SK-N-SH (cell line): ENCODE measurements around the gene MSRB2. TPM values are rescaled to one million over a fixed set of nuclear protein-coding genes. Genes with fewer than 3 reads are reported as not detected.

Source experiments
- CTCF ChIA-PET: fragments of 300-600, 350-600 bp; formaldehyde crosslinking; extraction: SDS; loops from one replicate; lab custom pipeline; 2021; lab: Yijun Ruan, JAX
- POLR2A ChIA-PET: fragments of 350-600 bp; sonication (Branson Sonifier 250); formaldehyde crosslinking; extraction: SDS; loops from one replicate; lab custom pipeline; 2020; ENCODE audit warnings: antibody characterized with exemption, inconsistent platforms; lab: Yijun Ruan, JAX
- DNase-seq: peaks from one replicate; pipeline ENCODE4 v3.0.0; 2012
- H2AFZ ChIP-seq: fragments of 200-600 bp; sonication (generic); 2 replicates; pipeline ENCODE4 v1.8.1; 2016; ENCODE audit warnings: antibody characterized with exemption, mild to moderate bottlenecking, low read depth
- H3F3A ChIP-seq: fragments of 200-600 bp; sonication (generic); replicated peaks from 2 replicates; pipeline ENCODE3; 2016; ENCODE audit warnings: antibody characterized with exemption, mild to moderate bottlenecking; ENCODE audit not compliant: insufficient read depth
- H3K27ac ChIP-seq, 2 experiments: fragments of 200-500 bp in 1 of 2; fragments of 200-600 bp in 1 of 2; sonication (Bioruptor generic) in 1 of 2; sonication (generic), shearing (Covaris generic) in 1 of 2; 2 replicates each; pipeline versions ENCODE4 v1.5.1 to v1.6.1; 2014 to 2016; ENCODE audit warnings: low read depth in 2 of 2, inconsistent platforms in 1 of 2, low read length in 1 of 2, mild to moderate bottlenecking in 1 of 2, mixed read lengths in 1 of 2
- H3K27me3 ChIP-seq: fragments of 200-600 bp; sonication (generic), shearing (Covaris generic); 2 replicates; pipeline ENCODE4 v1.6.1; 2016; ENCODE audit warnings: mixed run types; ENCODE audit not compliant: insufficient read depth
- H3K36me3 ChIP-seq, 2 experiments: fragments of 200-500 bp in 1 of 2; fragments of 200-600 bp in 1 of 2; sonication (Bioruptor generic) in 1 of 2; sonication (generic) in 1 of 2; replicated peaks in 1 of 2; 2 replicates each; pipeline versions ENCODE3 to v1.5.1; 2014 to 2016; ENCODE audit warnings: low read length in 1 of 2, mild to moderate bottlenecking in 1 of 2; ENCODE audit not compliant: insufficient read depth in 2 of 2, control insufficient read depth in 1 of 2
- H3K4me1 ChIP-seq, 2 experiments: fragments of 200-500 bp in 1 of 2; fragments of 200-600 bp in 1 of 2; sonication (Bioruptor generic) in 1 of 2; sonication (generic), shearing (Covaris generic) in 1 of 2; 2 replicates each; pipeline versions ENCODE4 v1.5.1 to v1.6.1; 2014 to 2016; ENCODE audit warnings: low read depth in 1 of 2, low read length in 1 of 2, mixed run types in 1 of 2; ENCODE audit not compliant: insufficient read depth in 2 of 2, control insufficient read depth in 1 of 2
- H3K4me2 ChIP-seq: fragments of 200-600 bp; sonication (generic), shearing (Covaris generic); 2 replicates; pipeline ENCODE4 v1.6.1; 2017; ENCODE audit warnings: mixed run types
- H3K4me3 ChIP-seq, 2 experiments: fragments of 200-500 bp in 1 of 2; fragments of 200-600 bp in 1 of 2; sonication (Bioruptor generic) in 1 of 2; sonication (generic), shearing (Covaris generic) in 1 of 2; 2 replicates each; pipeline versions ENCODE4 v1.5.1 to v1.8.1; 2014 to 2016; ENCODE audit warnings: low read depth in 2 of 2, inconsistent platforms in 1 of 2, low read length in 1 of 2, mild to moderate bottlenecking in 1 of 2, mixed read lengths in 1 of 2, moderate library complexity in 1 of 2
- H3K79me2 ChIP-seq: fragments of 200-600 bp; sonication (generic); 2 replicates; pipeline ENCODE4 v1.8.1; 2017; ENCODE audit warnings: mild to moderate bottlenecking; ENCODE audit not compliant: insufficient read depth
- H3K9ac ChIP-seq: fragments of 200-600 bp; sonication (generic); 2 replicates; pipeline ENCODE4 v1.6.1; 2017; ENCODE audit warnings: mixed run types
- H3K9me2 ChIP-seq: fragments of 200-600 bp; sonication (generic); 2 replicates; pipeline ENCODE4 v1.6.1; 2017; ENCODE audit warnings: mixed run types
- H3K9me3 ChIP-seq: fragments of 200-600 bp; sonication (generic); 2 replicates; pipeline ENCODE4 v1.6.1; 2017; ENCODE audit warnings: mixed run types, mild to moderate bottlenecking, moderate library complexity
- H4K20me1 ChIP-seq: fragments of 200-600 bp; sonication (generic); 2 replicates; pipeline ENCODE4 v1.6.1; 2017; ENCODE audit warnings: mild to moderate bottlenecking, mixed run types; ENCODE audit not compliant: insufficient read depth
- EZH2phosphoT487 ChIP-seq: fragments of 200-600 bp; sonication (generic); IDR thresholded peaks from 2 replicates; pipeline ENCODE4 v1.6.1; 2017; ENCODE audit warnings: low read depth, mixed run types, mild to moderate bottlenecking, antibody characterized with exemption, moderate library complexity, borderline replicate concordance
- FOXM1 ChIP-seq: IDR thresholded peaks from 2 replicates; pipeline ENCODE4 v1.4.0; 2012; ENCODE audit warnings: low read depth, mild to moderate bottlenecking
- GATA2 ChIP-seq: sonication (generic); formaldehyde crosslinking; IDR thresholded peaks from 2 replicates; pipeline ENCODE4 v1.5.0; 2020; ENCODE audit warnings: mild to moderate bottlenecking, missing genetic modification reagents
- IRF3 ChIP-seq: fragments of 150-350 bp; IDR thresholded peaks from 2 replicates; pipeline ENCODE4 v1.6.1; 2016; ENCODE audit warnings: mild to moderate bottlenecking, low read depth, low read length
- JUND ChIP-seq: IDR thresholded peaks from 2 replicates; pipeline ENCODE4 v1.4.0; 2012
- MAX ChIP-seq: IDR thresholded peaks from 2 replicates; pipeline ENCODE4 v1.4.0; 2012; ENCODE audit warnings: low read depth
- POLR2AphosphoS5 ChIP-seq: IDR thresholded peaks from 2 replicates; pipeline ENCODE4 v1.6.1; 2012; ENCODE audit warnings: low read depth, low read length
- SIN3A ChIP-seq: IDR thresholded peaks from 2 replicates; pipeline ENCODE4 v1.6.1; 2012; ENCODE audit warnings: low read depth, mild to moderate bottlenecking, low read length, moderate library complexity, borderline replicate concordance
- WGBS: methylation state at CpG from one replicate; pipeline ENCODE4 v1.1.6; 2017; ENCODE audit warnings: low lambda C conversion rate; 5-methylcytosine and 5-hydroxymethylcytosine counted together
- polyA plus RNA-seq, 3 experiments: library from polyadenylated mRNA; depleted of rRNA; stranded (reverse); fragments of >200 nt; gene quantifications; 2 replicates each; pipeline ENCODE4 v1.2.3, GENCODE V29; 2012

The MSRB2 gene
- polyA plus RNA-seq, 1 of the 3 experiments (the other 2 are of a cell fraction): 44.0 TPM

GRCh38 chr10:23106331-23107072 is 11.1 kb downstream of the MSRB2 start:
- ChIA-PET POLR2A (no interaction called here), CTCF (interaction anchor here (0.6 to 2.4 kb wide), 2 partner anchors 8 to 52 kb away, joined by 3 to 9 read pairs; no protein-coding TSS in a partner anchor)
- H3F3A ChIP-seq: no peaks in the 10 kb centered on the region
- H4K20me1 ChIP-seq: no peaks in the 10 kb centered on the region
- H3K4me3 ChIP-seq: no peak overlapping the region
- TF ChIP-seq EZH2phosphoT487: no peak
- H3K9me2 ChIP-seq: no peaks in the 10 kb centered on the region
- no peak for DNase-seq
- H3K9me3 ChIP-seq: no peaks in the 10 kb centered on the region
- no peaks in the 10 kb centered on the region; the same call in 1 of the 2 replicates for H3K79me2 ChIP-seq
- WGBS: 93% methylated on average over 10 of the region's 10 CpGs
- H3K4me1 ChIP-seq: peaks cover 0 to 12% of the 10 kb centered on the region in 2 experiments; a peak in 2 of 4 replicates
- no peak overlapping the region for H3K4me2 ChIP-seq
- H3K27me3 ChIP-seq: no peaks in the 10 kb centered on the region
- no peak overlapping the region for H2AFZ ChIP-seq
- H3K36me3 ChIP-seq: peaks cover 8 to 38% of the 10 kb centered on the region in 2 experiments
- no peak overlapping the region for H3K27ac ChIP-seq
- no peak overlapping the region for H3K9ac ChIP-seq

GRCh38 chr10:23110722-23111516 is 15.5 kb downstream of the MSRB2 start:
- Histone ChIP-seq H3K27me3 (no peaks in the 10 kb centered on the region), H3K27ac (peak overlapping the region; percentile 18 to 86; a peak in 3 of 4 replicates)
- TF ChIP-seq GATA2 (CRISPR knock-in tag): peak; percentile 70
- TF ChIP-seq IRF3: no peak
- TF ChIP-seq EZH2phosphoT487: no peak
- no peak for TF ChIP-seq POLR2AphosphoS5
- no peak for TF ChIP-seq JUND
- no peak for TF ChIP-seq MAX
- no peak for TF ChIP-seq SIN3A
- TF ChIP-seq FOXM1: no peak
- TF ChIP-seq, all 33 proteins: peak for 1
- Histone ChIP-seq H3K4me3 (no peak overlapping the region), H3F3A (no peaks in the 10 kb centered on the region), H3K9me3 (no peaks in the 10 kb centered on the region), H3K79me2 (no peaks in the 10 kb centered on the region; the same call in 1 of the 2 replicates), H3K4me1 (peaks cover 0 to 16% of the 10 kb centered on the region in 2 experiments; a peak in 2 of 4 replicates), H2AFZ (no peak overlapping the region), H3K36me3 (peaks cover 20 to 43% of the 10 kb centered on the region in 2 experiments), H3K9me2 (no peaks in the 10 kb centered on the region), H4K20me1 (no peaks in the 10 kb centered on the region), H3K9ac (no peak overlapping the region), H3K4me2 (no peak overlapping the region)
- CTCF ChIA-PET: interaction anchor here (0.9 to 1.6 kb wide), 2 partner anchors 47 to 48 kb away, joined by 3 to 6 read pairs; no protein-coding TSS in a partner anchor
- DNase-seq: peak; percentile 64
- POLR2A ChIA-PET: interaction anchor here (0.6 kb wide), 1 partner anchor 224 kb away, joined by 3 read pairs; no protein-coding TSS in a partner anchor
- 56% methylated on average over 13 of the region's 13 CpGs for WGBS
